Neural cell (in vitro differentiated cells): ENCODE data around the gene WIPI1. TPM values are rescaled to one million over a fixed set of nuclear protein-coding genes. Genes with fewer than 3 reads are reported as not detected.
"Not testable (repeated sequence)": the region's sequence is repeated elsewhere in the genome, so short reads cannot be mapped to it uniquely, and the experiment has no call there.

Experiments
- H2AFZ ChIP-seq: fragments of 200-600, 300-800 bp; sonication (generic), shearing (Covaris generic); 2 replicates; pipeline ENCODE4 v1.6.0; 2014; ENCODE audit warnings: low read depth, mild to moderate bottlenecking, antibody characterized with exemption, low read length, moderate library complexity
- H3F3A ChIP-seq: fragments of 200-600 bp; shearing (Covaris generic); 2 replicates; pipeline ENCODE4 v1.6.1; 2016; ENCODE audit warnings: mild to moderate bottlenecking, moderate library complexity, mixed read lengths, antibody characterized with exemption, low read length; ENCODE audit not compliant: insufficient read depth, poor library complexity, severe bottlenecking
- H3K27ac ChIP-seq: fragments of 200-600, 300-800 bp; sonication (generic), shearing (Covaris generic); 2 replicates; pipeline ENCODE4 v1.5.1; 2014; ENCODE audit warnings: mild to moderate bottlenecking, low read length, moderate library complexity
- H3K27me3 ChIP-seq: fragments of 300-800, 200-600 bp; sonication (generic), shearing (Covaris generic); 2 replicates; pipeline ENCODE4 v1.6.0; 2014; ENCODE audit warnings: mild to moderate bottlenecking, low read depth, low read length, moderate library complexity; ENCODE audit not compliant: insufficient read depth
- H3K36me3 ChIP-seq: fragments of 300-800, 200-600 bp; sonication (generic), shearing (Covaris generic); 2 replicates; pipeline ENCODE4 v1.5.1; 2014; ENCODE audit warnings: mild to moderate bottlenecking, antibody characterized with exemption, low read length, moderate library complexity; ENCODE audit not compliant: insufficient read depth
- H3K4me2 ChIP-seq: fragments of 300-800, 200-600 bp; sonication (generic), shearing (Covaris generic); 2 replicates; pipeline ENCODE4 v1.6.0; 2014; ENCODE audit warnings: mild to moderate bottlenecking, low read length
- H3K4me3 ChIP-seq: fragments of 300-800, 200-600 bp; sonication (generic), shearing (Covaris generic); 2 replicates; pipeline ENCODE4 v1.5.1; 2014; ENCODE audit warnings: mild to moderate bottlenecking, low read length, moderate library complexity
- H3K79me2 ChIP-seq: fragments of 200-600 bp; shearing (Covaris generic); replicated peaks from 2 replicates; pipeline ENCODE4 v1.6.0; 2014; ENCODE audit warnings: mild to moderate bottlenecking, low read length, moderate library complexity; ENCODE audit not compliant: insufficient read depth
- H3K9ac ChIP-seq: fragments of 300-800, 200-600 bp; sonication (generic), shearing (Covaris generic); 2 replicates; pipeline ENCODE4 v1.6.1; 2016; ENCODE audit warnings: mild to moderate bottlenecking, low read length, mixed read lengths
- H3K9me2 ChIP-seq: fragments of 200-600 bp; shearing (Covaris generic); 2 replicates; pipeline ENCODE4 v1.6.1; 2016; ENCODE audit warnings: mild to moderate bottlenecking, low read length, mixed read lengths; ENCODE audit not compliant: insufficient read depth
- H3K9me3 ChIP-seq: fragments of 200-600, 300-800 bp; sonication (generic), shearing (Covaris generic); 2 replicates; pipeline ENCODE4 v1.6.1; 2016; ENCODE audit warnings: mild to moderate bottlenecking, mixed run types, low read length, moderate library complexity, mixed read lengths
- H4K20me1 ChIP-seq: fragments of 200-600 bp; shearing (Covaris generic); 2 replicates; pipeline ENCODE4 v1.6.1; 2016; ENCODE audit warnings: mild to moderate bottlenecking, mixed run types; ENCODE audit not compliant: insufficient read depth
- EP300 ChIP-seq: fragments of 450-650 bp; conservative IDR thresholded peaks from 2 replicates; pipeline ENCODE4 v1.6.1; 2014; ENCODE audit warnings: antibody characterized with exemption, mild to moderate bottlenecking, moderate library complexity; ENCODE audit not compliant: poor library complexity, severe bottlenecking
- EZH2 ChIP-seq: fragments of 200-600, 300-800 bp; shearing (Covaris generic), sonication (generic); IDR thresholded peaks from 2 replicates; pipeline ENCODE4 v1.6.1; 2014; ENCODE audit warnings: antibody characterized with exemption, low read length, borderline replicate concordance, mild to moderate bottlenecking; ENCODE audit not compliant: insufficient read depth, poor library complexity, severe bottlenecking
- MXI1 ChIP-seq: fragments of 450-650 bp; conservative IDR thresholded peaks from 2 replicates; pipeline ENCODE4 v1.6.1; 2014; ENCODE audit warnings: antibody characterized with exemption, mild to moderate bottlenecking; ENCODE audit not compliant: poor library complexity, severe bottlenecking
- RAD21 ChIP-seq: fragments of 450-650 bp; conservative IDR thresholded peaks from 2 replicates; pipeline ENCODE4 v1.6.1; 2014; ENCODE audit warnings: antibody characterized with exemption, mild to moderate bottlenecking, moderate library complexity
- REST ChIP-seq: IDR thresholded peaks from 2 replicates; pipeline ENCODE4 v1.6.1; 2012; ENCODE audit warnings: borderline replicate concordance
- SMC3 ChIP-seq: fragments of 450-650 bp; conservative IDR thresholded peaks from 2 replicates; pipeline ENCODE4 v1.6.1; 2014; ENCODE audit warnings: antibody characterized with exemption, mild to moderate bottlenecking, moderate library complexity; ENCODE audit not compliant: poor library complexity
- TAF1 ChIP-seq: IDR thresholded peaks from 2 replicates; pipeline ENCODE4 v1.6.1; 2012; ENCODE audit warnings: low read depth
- polyA plus RNA-seq: library from polyadenylated mRNA; depleted of rRNA; stranded (reverse); fragments of >200 nt; gene quantifications from 2 replicates; pipeline ENCODE4 v1.2.3, GENCODE V29; 2014
- TF ChIP-seq, protein P1 (sequence below): fragments of 450-650 bp; IDR thresholded peaks from 2 replicates; pipeline ENCODE4 v1.5.1; 2014; ENCODE audit warnings: antibody characterized with exemption, mild to moderate bottlenecking, moderate library complexity; ENCODE audit not compliant: poor library complexity, severe bottlenecking

The WIPI1 gene
- polyA plus RNA-seq, 1 donor from 2014 or later: 17.8 TPM

GRCh38 chr17:68495081-68495480, 37.8 kb upstream of the WIPI1 start:
- Histone ChIP-seq H3K4me3 (no peak overlapping the region), H3K36me3 (no peaks in the 10 kb centered on the region), H3K27ac (no peak overlapping the region), H3K9ac (no peak overlapping the region), H3F3A (no peaks in the 10 kb centered on the region), H4K20me1 (no peaks in the 10 kb centered on the region), H3K9me3 (no peaks in the 10 kb centered on the region), H2AFZ (no peak overlapping the region), H3K79me2 (no peaks in the 10 kb centered on the region), H3K27me3 (no peaks in the 10 kb centered on the region), H3K9me2 (no peaks in the 10 kb centered on the region), H3K4me2 (no peak overlapping the region)
- no peak for TF ChIP-seq EZH2
- no peak for TF ChIP-seq REST
- no peak for TF ChIP-seq SMC3
- TF ChIP-seq TAF1: no peak
- no peak for TF ChIP-seq MXI1
- TF ChIP-seq EP300: no peak
- no peak for TF ChIP-seq RAD21
- TF ChIP-seq, protein P1, sequence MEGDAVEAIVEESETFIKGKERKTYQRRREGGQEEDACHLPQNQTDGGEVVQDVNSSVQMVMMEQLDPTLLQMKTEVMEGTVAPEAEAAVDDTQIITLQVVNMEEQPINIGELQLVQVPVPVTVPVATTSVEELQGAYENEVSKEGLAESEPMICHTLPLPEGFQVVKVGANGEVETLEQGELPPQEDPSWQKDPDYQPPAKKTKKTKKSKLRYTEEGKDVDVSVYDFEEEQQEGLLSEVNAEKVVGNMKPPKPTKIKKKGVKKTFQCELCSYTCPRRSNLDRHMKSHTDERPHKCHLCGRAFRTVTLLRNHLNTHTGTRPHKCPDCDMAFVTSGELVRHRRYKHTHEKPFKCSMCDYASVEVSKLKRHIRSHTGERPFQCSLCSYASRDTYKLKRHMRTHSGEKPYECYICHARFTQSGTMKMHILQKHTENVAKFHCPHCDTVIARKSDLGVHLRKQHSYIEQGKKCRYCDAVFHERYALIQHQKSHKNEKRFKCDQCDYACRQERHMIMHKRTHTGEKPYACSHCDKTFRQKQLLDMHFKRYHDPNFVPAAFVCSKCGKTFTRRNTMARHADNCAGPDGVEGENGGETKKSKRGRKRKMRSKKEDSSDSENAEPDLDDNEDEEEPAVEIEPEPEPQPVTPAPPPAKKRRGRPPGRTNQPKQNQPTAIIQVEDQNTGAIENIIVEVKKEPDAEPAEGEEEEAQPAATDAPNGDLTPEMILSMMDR: no peak

- H4K20me1 ChIP-seq, H3K4me3 ChIP-seq, H3K9me3 ChIP-seq, H3K4me2 ChIP-seq, H3K9me2 ChIP-seq, H3K79me2 ChIP-seq, H3K9ac ChIP-seq, H2AFZ ChIP-seq, H3K36me3 ChIP-seq, H3K27ac ChIP-seq, H3K27me3 ChIP-seq, H3F3A ChIP-seq: not testable (repeated sequence)
Observed at GRCh38 chr17:68492394-68493054, 35.2 kb upstream of the WIPI1 start.
